KMS-11 (cell line): ENCODE data around the gene ALDH4A1.

ENCODE experiments used
- H2AFZ ChIP-seq: fragments of 200-600 bp; sonication (generic); 2 replicates; pipeline ENCODE4 v1.6.1; 2016; ENCODE audit warnings: antibody characterized with exemption, mixed run types, low read depth
- H3K27ac ChIP-seq: fragments of 200-600 bp; sonication (generic); 2 replicates; pipeline ENCODE4 v1.6.1; 2016; ENCODE audit warnings: mild to moderate bottlenecking, mixed run types
- H3K27me3 ChIP-seq: fragments of 200-600 bp; sonication (generic); 2 replicates; pipeline ENCODE4 v1.6.1; 2017; ENCODE audit warnings: mild to moderate bottlenecking, low read depth, mixed run types, moderate library complexity; ENCODE audit not compliant: insufficient read depth
- H3K36me3 ChIP-seq: fragments of 200-600 bp; sonication (generic); 2 replicates; pipeline ENCODE4 v1.6.1; 2017; ENCODE audit warnings: mild to moderate bottlenecking, mixed run types; ENCODE audit not compliant: insufficient read depth
- H3K4me1 ChIP-seq: fragments of 200-600 bp; sonication (generic); 2 replicates; pipeline ENCODE4 v1.6.1; 2016; ENCODE audit warnings: mild to moderate bottlenecking, low read depth, mixed run types; ENCODE audit not compliant: poor library complexity, severe bottlenecking
- H3K4me2 ChIP-seq: fragments of 200-600 bp; sonication (generic); 2 replicates; pipeline ENCODE4 v1.7.0; 2016; ENCODE audit warnings: mild to moderate bottlenecking, mixed run types
- H3K4me3 ChIP-seq: fragments of 200-600 bp; sonication (generic); IDR thresholded peaks from 2 replicates; pipeline ENCODE4 v1.6.1; 2017; ENCODE audit warnings: low read depth, low read length, mixed read lengths; ENCODE audit not compliant: insufficient read depth
- H3K79me2 ChIP-seq: fragments of 200-600 bp; sonication (generic); 2 replicates; pipeline ENCODE4 v1.6.1; 2016; ENCODE audit warnings: low read depth, mixed run types; ENCODE audit not compliant: insufficient read depth
- H3K9ac ChIP-seq: fragments of 200-600 bp; sonication (generic); 2 replicates; pipeline ENCODE4 v1.6.1; 2016; ENCODE audit warnings: mild to moderate bottlenecking, mixed run types
- H4K20me1 ChIP-seq: fragments of 200-600 bp; sonication (generic); 2 replicates; pipeline ENCODE4 v1.6.1; 2016; ENCODE audit warnings: mild to moderate bottlenecking, mixed run types; ENCODE audit not compliant: insufficient read depth
- CTCF ChIP-seq: fragments of 200-600 bp; sonication (generic); conservative IDR thresholded peaks from 2 replicates; pipeline ENCODE4 v1.6.1; 2017; ENCODE audit warnings: low read depth, mild to moderate bottlenecking, antibody characterized with exemption, low read length, moderate library complexity, mixed read lengths

The ALDH4A1 gene

DNA sequence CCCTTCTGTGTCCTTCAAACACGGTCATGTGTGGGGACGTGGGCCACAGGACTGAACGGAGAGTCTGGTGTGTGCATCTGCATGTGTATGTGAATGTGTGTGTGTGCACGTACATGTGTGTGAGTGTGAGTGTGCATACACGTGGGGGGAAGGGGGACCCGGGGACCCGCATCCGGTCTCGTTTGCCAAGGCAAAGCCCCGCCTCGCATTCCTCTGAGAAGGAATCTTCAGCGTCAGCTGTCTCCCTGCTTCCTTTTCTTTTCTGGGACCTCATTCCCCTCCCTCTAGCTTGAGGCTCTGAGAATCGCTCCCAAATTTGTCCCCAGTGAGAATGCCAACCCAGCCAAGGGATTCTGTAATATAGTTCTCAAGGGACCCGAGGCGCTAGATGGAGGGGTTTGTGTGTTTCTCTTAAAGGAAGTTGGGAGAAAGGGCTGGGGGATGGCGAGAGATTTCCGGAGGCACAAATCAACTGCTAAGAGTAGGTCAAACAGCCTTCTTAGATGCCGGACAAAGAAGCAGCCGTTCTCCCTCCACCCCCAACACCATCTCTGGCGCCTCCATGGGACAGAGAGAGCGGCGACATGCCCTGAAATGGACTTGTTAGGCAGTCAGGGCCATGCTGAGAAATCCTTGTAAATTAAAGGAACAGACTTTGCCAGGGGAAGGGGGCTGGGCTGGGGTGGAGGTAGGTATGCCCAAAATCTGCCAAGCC lies 47.5 kb upstream of the ALDH4A1 start:
- no peaks in the 10 kb centered on the region for H3K36me3 ChIP-seq
- no peak for TF ChIP-seq CTCF
- no peak overlapping the region for H3K9ac ChIP-seq
- no peaks in the 10 kb centered on the region for H3K79me2 ChIP-seq
- peaks cover 15% of the 10 kb centered on the region for H3K4me1 ChIP-seq
- H3K4me2 ChIP-seq, result no peak overlapping the region
- no peak overlapping the region for H2AFZ ChIP-seq
- no peaks in the 10 kb centered on the region for H4K20me1 ChIP-seq
- peaks cover 50% of the 10 kb centered on the region for H3K27me3 ChIP-seq
- H3K4me3 ChIP-seq, result no peak overlapping the region
- H3K27ac ChIP-seq, result no peak overlapping the region

GRCh38 chr1:18948913-18949685 lies 46.7 kb upstream of the ALDH4A1 start:
- Histone ChIP-seq H2AFZ (no peak overlapping the region), H3K4me1 (peaks cover 15% of the 10 kb centered on the region), H3K9ac (no peak overlapping the region), H3K27ac (no peak overlapping the region), H3K4me2 (no peak overlapping the region), H3K27me3 (peaks cover 43% of the 10 kb centered on the region), H3K79me2 (no peaks in the 10 kb centered on the region), H3K4me3 (no peak overlapping the region), H3K36me3 (no peaks in the 10 kb centered on the region), H4K20me1 (no peaks in the 10 kb centered on the region)
- TF ChIP-seq CTCF, result no peak

DNA sequence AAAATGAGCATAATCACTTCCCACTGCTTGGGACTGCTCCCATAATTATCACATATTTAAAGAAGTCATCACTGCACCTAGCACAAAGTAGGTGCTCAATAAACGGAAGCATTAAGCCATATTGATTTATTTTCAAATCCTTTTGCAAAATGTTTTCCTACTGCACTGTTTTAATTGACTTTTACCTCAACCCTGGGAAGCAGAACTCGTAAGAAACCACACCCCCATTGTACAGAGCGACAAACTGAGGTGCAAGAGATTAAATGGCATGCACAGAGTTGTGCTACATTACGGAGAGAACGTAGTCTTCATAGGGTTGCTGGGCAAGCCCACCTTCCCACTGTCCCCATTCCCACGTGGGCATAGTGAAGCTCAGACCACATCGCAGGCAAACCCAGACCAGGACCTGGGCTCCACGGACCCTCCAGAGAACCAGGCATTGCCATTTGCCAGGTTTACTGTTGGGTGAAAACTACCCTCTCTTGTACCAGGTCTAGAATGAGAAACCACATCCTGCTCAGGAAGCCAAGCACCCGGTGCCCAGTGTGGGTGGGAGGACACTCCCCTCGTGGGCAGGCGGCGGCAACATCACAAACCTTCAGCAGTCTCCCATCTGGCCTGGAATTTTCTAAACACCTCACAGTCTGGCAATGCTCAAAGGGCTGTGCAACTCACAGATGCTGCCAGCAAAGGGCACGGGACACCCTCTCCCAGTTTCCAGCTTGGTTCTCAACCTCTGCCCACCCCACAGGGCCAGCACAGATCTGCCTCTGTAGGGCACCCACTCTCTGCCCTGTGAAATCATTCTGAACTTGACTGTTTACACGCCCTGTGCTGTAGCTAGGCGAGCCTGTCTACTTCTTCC lies 45.9 kb upstream of the ALDH4A1 start:
- Histone ChIP-seq H3K27me3 (peaks cover 37% of the 10 kb centered on the region; the same call in 1 of the 2 replicates), H3K4me2 (no peak overlapping the region), H2AFZ (no peak overlapping the region), H3K36me3 (no peaks in the 10 kb centered on the region), H3K4me1 (peaks cover 15% of the 10 kb centered on the region), H3K79me2 (no peaks in the 10 kb centered on the region), H3K9ac (no peak overlapping the region), H3K27ac (no peak overlapping the region), H3K4me3 (no peak overlapping the region), H4K20me1 (no peaks in the 10 kb centered on the region)
- TF ChIP-seq CTCF, result no peak

DNA sequence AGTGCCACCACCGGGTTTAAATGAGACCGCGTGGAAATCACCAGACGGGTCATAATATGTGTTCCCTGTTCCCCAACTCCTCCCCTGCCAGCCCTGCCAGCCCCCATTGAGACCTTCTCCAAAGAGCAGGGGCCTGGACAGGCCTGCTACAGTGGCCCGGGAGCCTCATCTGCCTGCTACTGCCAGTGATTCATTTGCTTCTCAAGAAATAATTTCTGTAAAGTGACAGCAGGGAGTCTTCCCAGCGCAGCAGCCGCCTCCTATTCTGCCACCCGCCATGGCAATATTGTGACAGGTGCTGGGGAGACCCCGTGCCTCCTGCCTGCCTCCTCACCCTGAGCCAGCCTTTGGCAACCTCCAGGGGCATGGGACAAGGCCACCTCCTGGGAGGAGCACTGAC lies 45.2 kb upstream of the ALDH4A1 start:
- Histone ChIP-seq H3K4me1 (peaks cover 15% of the 10 kb centered on the region), H3K27ac (no peak overlapping the region), H3K4me2 (no peak overlapping the region), H3K4me3 (no peak overlapping the region), H3K9ac (no peak overlapping the region), H3K79me2 (no peaks in the 10 kb centered on the region), H2AFZ (no peak overlapping the region), H3K36me3 (no peaks in the 10 kb centered on the region), H3K27me3 (peaks cover 31% of the 10 kb centered on the region; the same call in 1 of the 2 replicates), H4K20me1 (no peaks in the 10 kb centered on the region)
- TF ChIP-seq CTCF, result no peak
